ENCODE measurements around the gene UBXN4. TPM values are rescaled to one million over a fixed set of nuclear protein-coding genes. Genes with fewer than 3 reads are reported as not detected.

UBXN4 gene
- total and polyA plus RNA-seq, 2 of the 4 experiments (the other 2 are of a cell fraction): 48.1 to 49.1 TPM

DNA sequence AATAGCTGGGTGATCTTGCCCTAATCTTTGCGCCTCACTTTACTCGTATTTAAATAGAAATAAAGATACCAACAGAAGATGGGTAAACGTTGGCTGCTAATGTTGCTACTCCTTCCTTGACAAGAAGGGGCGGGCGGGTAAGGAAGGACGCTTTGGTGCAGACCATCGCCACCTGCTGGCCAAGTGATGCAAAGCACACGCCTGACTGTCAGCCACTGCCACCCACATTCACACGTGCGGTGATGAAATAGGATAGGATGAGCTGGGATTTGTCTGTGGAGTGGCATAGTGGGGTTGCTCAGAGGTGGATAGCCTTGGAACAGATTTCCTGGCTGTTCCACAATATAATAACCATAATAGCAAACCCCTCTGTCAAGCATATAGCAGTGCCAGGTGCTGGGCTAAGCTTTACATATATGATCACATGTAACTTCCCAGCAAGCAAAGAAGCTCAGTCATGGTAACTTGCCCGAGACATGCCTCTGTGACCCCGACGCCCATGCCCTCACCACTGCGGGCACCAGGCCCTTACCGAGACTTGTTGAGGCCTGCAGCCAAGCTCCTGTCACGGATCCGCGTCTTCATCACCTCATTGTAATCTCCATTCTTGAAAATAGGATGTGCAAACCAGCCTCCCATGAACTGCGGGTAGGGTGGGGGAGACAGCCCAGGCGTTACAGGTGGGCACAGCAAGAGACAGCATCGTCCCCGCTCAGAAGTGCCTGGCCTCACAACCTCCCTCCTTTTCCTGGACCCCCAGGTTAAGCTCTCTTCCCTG is 56.0 kb downstream of the UBXN4 start (continued):
- no peak for TF ChIP-seq RFX5 (IDR thresholded peaks at IDR 0.05; ENCODE audit: low read depth, low read length)
- TF ChIP-seq FOS (IDR thresholded peaks at IDR 0.05; ENCODE audit: low read depth, low read length): 0 out of 2 replicates have a peak, but pooled peaks have one; percentile 13

GRCh38 chr2:135798275-135798705 is 56.6 kb downstream of the UBXN4 start:
- Histone ChIP-seq H2AK9ac (replicated peaks; ENCODE audit: low read depth, low read length, poor library complexity) (peak overlapping the region; percentile 35), H3K36me3 (ENCODE audit: control insufficient read depth, insufficient read depth, low read length) (no peaks in the 10 kb centered on the region), H3K9me1 (ENCODE audit: insufficient read depth, low read length) (no peaks in the 10 kb centered on the region), H2AK5ac (ENCODE audit: low read depth, low read length) (no peak overlapping the region), H4K8ac (ENCODE audit: low read depth in 2 of 2, low read length in 2 of 2) (no peak overlapping the region), H3K9me3 (ENCODE audit: control insufficient read depth, insufficient read depth, low read length) (peaks cover 3% of the 10 kb centered on the region; the same call in 1 of the 2 replicates), H4K20me1 (ENCODE audit: insufficient read depth, low read length) (no peaks in the 10 kb centered on the region), H2AFZ (replicated peaks; ENCODE audit: low read length, poor library complexity) (peak overlapping the region; percentile 80), H3K14ac (replicated peaks; ENCODE audit: low read depth, low read length) (0 out of 2 replicates have a peak overlapping the region, but pooled peaks have one; percentile 22), H3K4me2 (ENCODE audit: low read depth, low read length) (no peak overlapping the region), H3K9ac (ENCODE audit: low read depth, low read length) (no peak overlapping the region), H3K27ac (ENCODE audit: insufficient read depth, low read length) (no peak overlapping the region), H3K4me3 (ENCODE audit: insufficient read depth, low read depth, low read length) (no peak overlapping the region), H3K79me1 (ENCODE audit: low read depth in 1 of 2, low read length in 2 of 2) (no peaks in the 10 kb centered on the region), H2BK15ac (ENCODE audit: low read depth, low read length) (no peak overlapping the region), H2BK5ac (ENCODE audit: low read depth, low read length, poor library complexity, severe bottlenecking) (no peak overlapping the region), H4K5ac (ENCODE audit: low read depth, low read length) (no peak overlapping the region), H3K4me1 (ENCODE audit: control insufficient read depth, insufficient read depth, low read length) (no peaks in the 10 kb centered on the region), H3K56ac (ENCODE audit: extremely low read depth, insufficient read depth, low read length) (no peak overlapping the region), H2BK120ac (ENCODE audit: low read depth, low read length) (no peak overlapping the region), H3K4ac (ENCODE audit: low read depth, low read length) (no peak overlapping the region), H3K27me3 (ENCODE audit: control insufficient read depth, insufficient read depth, low read length) (no peaks in the 10 kb centered on the region), H2BK20ac (ENCODE audit: low read depth, low read length) (no peak overlapping the region), H4K91ac (ENCODE audit: insufficient read depth, low read depth, low read length) (no peak overlapping the region), H3K18ac (ENCODE audit: low read depth, low read length) (no peak overlapping the region), H3K23ac (ENCODE audit: low read depth, low read length) (no peak overlapping the region; the same call in 1 of the 2 replicates)
- dilution Hi-C loops (cut with HindIII; ENCODE audit: low sequenced_read_pairs, unreplicated experiment) (no loop called here), intact Hi-C loops (cut with micrococcal nuclease) (loop anchor here (5.0 kb wide), 1 partner anchor 811 kb away; no protein-coding TSS in a partner anchor), in situ Hi-C loops (cut with MboI; ENCODE audit: low sequenced_read_pairs) (no loop called here)
- TF ChIP-seq USF2 (IDR thresholded peaks at IDR 0.05; ENCODE audit: low read depth, low read length) (no peak), RCOR1 (IDR thresholded peaks at IDR 0.05; ENCODE audit: insufficient replicate concordance, low read length) (no peak), CEBPB (IDR thresholded peaks at IDR 0.05; ENCODE audit: low read depth, low read length) (no peak), MAZ (IDR thresholded peaks at IDR 0.05; ENCODE audit: borderline replicate concordance, low read depth, low read length) (no peak), MAFK (IDR thresholded peaks at IDR 0.05; ENCODE audit: low read depth, low read length) (no peak), RFX5 (IDR thresholded peaks at IDR 0.05; ENCODE audit: low read depth, low read length) (no peak), MXI1 (IDR thresholded peaks at IDR 0.05; ENCODE audit: borderline replicate concordance, low read depth, low read length) (no peak), CHD1 (IDR thresholded peaks at IDR 0.05; ENCODE audit: low read depth, low read length) (no peak), NFE2L2 (IDR thresholded peaks at IDR 0.05; ENCODE audit: low read depth, low read length) (no peak), SMC3 (IDR thresholded peaks at IDR 0.05; ENCODE audit: low read depth, low read length) (no peak)
- no TSS peak for BruUV-seq (replicated peaks)
- DNase-seq: no peak
- WGBS, 2 experiments (ENCODE audit: extremely low coverage in 2 of 2, insufficient read length in 1 of 2): 100% methylated on average over 1 of the region's 5 CpGs; no CpG with 5 or more reads in 1 of the 2 experiments
- CTCF ChIA-PET: interaction anchor here (0.7 to 1.8 kb wide), 6 partner anchors 8 to 809 kb away, joined by 3 to 7 read pairs (median 4); no protein-coding TSS in a partner anchor
- POLR2A ChIA-PET (ENCODE audit: unreplicated experiment): no interaction called here
- ATAC-seq (ENCODE audit: low read depth): no peak

Measured in IMR-90 (cell line).